GM18873 (cell line): Measurements from ENCODE around the gene GHRH.

Experiments used
- ATAC-seq: cut with Tn5 transposase; IDR thresholded peaks from one replicate; pipeline ENCODE4 v1.9.1; 2021; ENCODE audit warnings: mild to moderate bottlenecking, moderate library complexity, moderate number of reproducible peaks; ENCODE audit not compliant: unreplicated experiment, low FRiP score

The GHRH gene

GRCh38 chr20:37243076-37243936 lies 18.3 kb downstream of the GHRH start:
- ATAC-seq: no peak

GRCh38 chr20:37242503-37242902 lies 19.1 kb downstream of the GHRH start:
- ATAC-seq: no peak

DNA sequence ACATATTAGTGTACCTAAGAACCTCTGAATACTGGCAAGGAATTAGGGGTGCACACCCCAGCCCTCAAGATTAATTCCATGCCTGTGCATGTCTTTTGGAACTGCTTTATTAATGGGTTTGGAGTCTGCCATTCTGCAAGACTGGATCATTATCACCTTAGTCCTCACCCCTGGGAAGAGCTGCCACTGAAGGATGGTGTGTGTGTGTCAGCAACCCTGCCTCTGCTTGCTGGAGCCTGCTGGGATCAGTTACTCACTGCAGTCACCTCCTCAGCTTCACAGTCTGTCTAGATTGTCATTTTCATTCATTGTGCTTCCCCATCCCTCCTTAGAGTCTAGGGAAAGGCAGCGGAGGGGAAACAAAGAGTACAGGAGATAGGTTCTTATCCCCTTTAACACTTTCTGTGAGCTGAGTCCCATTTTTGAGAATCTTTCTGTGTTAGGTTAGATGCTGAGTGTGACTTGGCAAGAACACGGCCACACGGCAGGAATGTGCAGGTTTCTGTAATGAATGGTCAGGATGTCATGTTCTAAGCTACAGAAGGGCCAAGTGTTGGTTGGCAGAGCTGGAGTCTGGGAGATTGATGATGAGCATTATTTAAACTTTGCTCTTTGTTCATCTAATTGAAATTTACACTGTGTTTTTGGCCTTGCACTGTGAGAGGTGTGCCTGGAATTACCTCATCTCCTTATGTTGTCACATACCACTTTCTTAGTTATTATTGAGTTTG lies 21.1 kb downstream of the GHRH start:
- no peak for ATAC-seq

GRCh38 chr20:37238935-37239451 lies 22.6 kb downstream of the GHRH start:
- ATAC-seq: no peak

GRCh38 chr20:37238426-37238825 lies 23.2 kb downstream of the GHRH start:
- no peak for ATAC-seq

DNA sequence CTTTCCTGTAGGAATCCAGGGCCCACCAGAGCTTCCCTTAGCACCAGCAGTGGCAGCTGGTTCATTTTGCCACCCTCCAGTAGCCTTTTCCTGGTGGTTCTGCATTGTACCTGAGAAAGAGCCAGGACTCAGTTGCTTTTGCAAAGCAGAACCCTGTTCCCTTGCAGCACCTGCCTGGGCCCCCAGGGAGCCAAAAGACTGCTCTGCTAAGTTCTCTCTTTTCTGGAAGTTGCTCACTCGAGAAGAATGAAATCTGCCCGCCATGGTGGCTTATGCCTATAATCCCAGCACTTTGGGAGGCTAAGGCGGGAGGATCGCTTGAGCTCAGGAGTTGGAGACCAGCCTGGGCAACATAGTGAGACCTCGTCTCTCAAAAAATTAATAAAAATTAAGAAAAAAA lies 24.0 kb downstream of the GHRH start:
- ATAC-seq: no peak

DNA sequence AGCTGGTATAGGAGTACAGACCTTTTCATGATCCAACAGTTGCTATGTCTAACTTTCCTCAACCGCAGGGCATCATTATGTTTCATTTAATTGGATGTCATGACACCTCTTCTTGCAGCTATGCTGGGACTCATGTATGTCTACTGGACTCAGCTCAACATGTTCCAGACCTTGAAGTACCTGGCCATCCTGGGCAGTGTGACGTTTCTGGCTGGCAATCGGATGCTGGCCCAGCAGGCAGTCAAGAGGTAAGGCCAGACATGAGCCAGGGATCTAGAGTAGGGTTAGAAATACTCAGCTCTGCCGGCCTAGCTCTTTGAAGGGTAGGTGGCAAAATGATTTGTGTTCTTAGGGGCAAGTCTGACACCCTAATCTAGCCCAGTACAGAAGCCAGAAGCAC lies 25.2 kb downstream of the GHRH start:
- ATAC-seq: no peak

GRCh38 chr20:37235065-37235464 lies 26.5 kb downstream of the GHRH start:
- no peak for ATAC-seq

DNA sequence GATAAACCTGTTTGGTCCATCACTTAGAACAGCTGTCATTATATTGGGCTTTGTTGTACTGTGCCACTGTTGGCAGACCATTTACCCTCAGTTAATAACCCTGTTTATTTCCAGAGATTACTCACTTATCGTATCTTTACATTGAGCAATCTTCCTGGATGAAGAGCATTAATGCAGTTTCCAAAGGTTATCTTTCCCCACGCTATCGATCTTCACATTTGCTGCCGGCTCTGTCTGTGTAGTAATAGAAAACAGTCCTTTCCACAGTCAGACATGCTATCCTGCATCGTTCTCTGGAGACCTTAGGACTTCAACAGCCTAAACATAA lies 27.4 kb downstream of the GHRH start:
- ATAC-seq: no peak

DNA sequence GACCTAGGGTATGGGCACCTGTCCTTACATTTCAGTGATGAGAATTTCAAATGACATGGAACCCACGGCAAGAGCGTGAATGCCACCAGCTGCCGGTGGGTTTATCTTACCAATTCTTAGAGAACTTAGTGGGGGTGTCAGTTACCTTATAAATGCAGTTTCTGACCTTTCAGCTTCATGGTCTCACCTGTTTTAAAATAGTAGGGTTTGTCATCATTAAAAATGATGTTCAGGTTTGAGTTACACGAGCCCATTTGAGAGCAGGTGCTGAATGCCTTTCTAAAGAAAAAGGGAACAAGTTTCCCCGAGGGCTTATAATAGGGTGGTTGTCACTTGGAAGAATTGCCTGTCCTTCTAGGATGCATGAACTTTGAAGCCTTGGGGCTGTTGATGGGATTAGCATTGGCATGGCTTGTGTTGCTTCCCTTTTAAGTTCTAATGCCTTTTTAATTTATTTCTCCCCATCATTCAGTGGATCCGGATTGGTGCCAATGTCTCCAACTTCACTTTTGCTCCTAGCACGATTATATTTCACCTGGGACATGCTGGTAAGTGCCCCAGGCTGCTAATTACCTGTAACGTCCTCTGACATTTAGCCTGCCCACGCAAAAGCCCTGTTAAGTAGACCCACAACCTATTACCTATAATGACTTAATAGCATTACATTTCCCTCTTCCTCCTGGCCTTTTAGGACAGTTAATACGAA lies 27.9 kb downstream of the GHRH start:
- no peak for ATAC-seq

GRCh38 chr20:37231947-37232630 lies 29.5 kb downstream of the GHRH start:
- ATAC-seq: no peak

GRCh38 chr20:37230200-37230599 lies 31.4 kb downstream of the GHRH start:
- no peak for ATAC-seq

DNA sequence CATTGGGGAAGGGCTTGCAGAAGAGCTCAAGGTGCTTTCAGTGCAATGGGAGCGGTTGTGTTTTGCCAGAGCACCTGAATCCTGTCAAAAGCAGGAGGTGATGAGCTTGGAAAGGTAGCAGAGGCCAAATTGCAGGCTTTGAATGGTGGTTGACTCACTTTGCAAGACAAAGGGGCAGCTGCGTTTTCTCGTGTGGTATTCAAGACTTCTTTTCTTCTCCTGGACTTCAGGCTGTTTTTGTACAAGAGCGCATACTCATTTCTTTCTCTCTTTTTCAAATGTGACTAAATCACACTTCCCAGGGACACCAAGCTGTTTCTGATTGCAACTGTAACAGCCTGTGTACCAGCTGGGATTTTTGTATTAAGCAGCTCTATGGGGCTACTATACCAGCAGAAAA lies 32.3 kb downstream of the GHRH start:
- no peak for ATAC-seq

DNA sequence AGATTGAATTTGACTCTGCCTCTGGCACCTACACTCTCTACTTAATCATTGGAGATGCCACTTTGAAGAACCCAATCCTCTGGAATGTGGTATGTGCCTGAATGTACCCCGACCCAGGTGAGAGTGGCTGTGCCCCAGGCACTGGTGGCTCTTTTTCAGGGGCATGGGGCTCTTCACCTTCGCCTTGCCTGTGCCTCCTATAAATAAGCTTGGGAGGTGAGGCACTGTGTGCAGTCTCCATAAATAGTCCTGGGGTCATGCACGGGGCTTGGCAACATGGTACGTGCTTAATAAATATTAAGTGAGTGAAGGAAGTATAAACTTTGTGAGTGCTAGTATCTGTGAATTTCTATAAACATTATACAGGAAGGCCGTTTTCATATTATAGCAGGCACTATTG lies 33.0 kb downstream of the GHRH start:
- ATAC-seq: no peak

DNA sequence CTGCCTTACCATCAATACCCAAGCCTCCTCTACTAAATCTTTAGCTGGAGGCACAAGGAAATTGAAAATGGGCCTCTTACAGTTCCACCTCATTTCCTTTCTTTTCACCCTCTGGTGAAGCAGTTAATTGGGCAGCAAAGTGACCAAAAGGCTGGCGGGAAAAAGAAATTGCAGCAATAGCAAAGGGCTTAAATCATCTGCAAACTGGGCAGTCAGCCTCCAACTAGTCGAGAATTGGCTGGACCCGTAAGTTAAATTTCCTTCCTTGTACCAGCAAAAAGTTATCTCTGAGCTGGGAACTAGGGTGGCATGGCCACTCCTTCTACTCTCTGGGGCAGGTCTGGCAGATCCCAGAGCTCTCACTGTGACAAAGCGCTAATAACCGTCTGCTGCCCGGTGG lies 33.5 kb downstream of the GHRH start:
- ATAC-seq: no peak

GRCh38 chr20:37226889-37227288 lies 34.7 kb downstream of the GHRH start:
- ATAC-seq: no peak

GRCh38 chr20:37225146-37225545 lies 36.5 kb downstream of the GHRH start:
- no peak for ATAC-seq

GRCh38 chr20:37223053-37223452 lies 38.6 kb downstream of the GHRH start:
- ATAC-seq: no peak

GRCh38 chr20:37222086-37222485 lies 39.5 kb downstream of the GHRH start:
- ATAC-seq: no peak

DNA sequence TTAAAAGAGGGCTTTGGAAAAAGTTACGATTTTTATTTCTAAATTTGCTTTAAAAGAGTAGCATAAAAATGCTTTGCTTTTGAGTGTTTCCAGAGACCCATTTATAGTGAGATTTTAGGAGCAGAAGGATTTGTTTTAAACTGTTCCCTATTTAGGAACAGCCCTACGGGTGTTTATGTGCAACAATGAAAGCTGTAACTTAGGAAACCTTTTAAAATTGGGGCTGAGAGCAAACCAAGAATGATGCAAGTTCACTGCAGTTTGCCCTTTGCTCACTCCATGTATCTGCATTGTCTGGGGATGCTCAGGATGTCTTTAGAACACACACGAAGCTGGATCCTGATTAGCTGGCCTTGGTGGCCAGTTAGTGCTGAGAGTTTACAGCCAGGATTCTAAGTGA lies 40.9 kb downstream of the GHRH start:
- ATAC-seq: no peak
